Measurements from ENCODE around the gene PTPN2.

DNA sequence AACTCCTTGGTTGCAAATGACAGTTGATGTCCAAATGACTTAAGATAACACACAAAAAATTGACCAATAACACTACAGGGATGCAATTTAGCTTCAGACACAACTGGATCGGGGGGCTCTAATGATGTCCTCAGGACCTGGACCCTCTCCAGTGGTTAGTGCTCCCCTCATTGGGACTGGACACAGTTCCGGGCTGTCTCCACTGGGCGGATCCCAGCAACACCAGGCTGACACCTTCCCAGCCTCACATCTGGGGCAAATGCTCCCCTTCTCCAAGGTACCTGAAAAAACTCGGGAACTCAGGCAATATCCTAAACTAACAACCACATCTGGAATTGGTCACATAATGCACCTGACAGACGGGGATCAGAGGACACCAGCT, 132.5 kb downstream of the PTPN2 start:
- no peak for TF ChIP-seq EZH2 (IDR thresholded peaks at IDR 0.05; ENCODE audit: borderline replicate concordance, low read depth, low read length, severe bottlenecking)
- TF ChIP-seq, protein P1, sequence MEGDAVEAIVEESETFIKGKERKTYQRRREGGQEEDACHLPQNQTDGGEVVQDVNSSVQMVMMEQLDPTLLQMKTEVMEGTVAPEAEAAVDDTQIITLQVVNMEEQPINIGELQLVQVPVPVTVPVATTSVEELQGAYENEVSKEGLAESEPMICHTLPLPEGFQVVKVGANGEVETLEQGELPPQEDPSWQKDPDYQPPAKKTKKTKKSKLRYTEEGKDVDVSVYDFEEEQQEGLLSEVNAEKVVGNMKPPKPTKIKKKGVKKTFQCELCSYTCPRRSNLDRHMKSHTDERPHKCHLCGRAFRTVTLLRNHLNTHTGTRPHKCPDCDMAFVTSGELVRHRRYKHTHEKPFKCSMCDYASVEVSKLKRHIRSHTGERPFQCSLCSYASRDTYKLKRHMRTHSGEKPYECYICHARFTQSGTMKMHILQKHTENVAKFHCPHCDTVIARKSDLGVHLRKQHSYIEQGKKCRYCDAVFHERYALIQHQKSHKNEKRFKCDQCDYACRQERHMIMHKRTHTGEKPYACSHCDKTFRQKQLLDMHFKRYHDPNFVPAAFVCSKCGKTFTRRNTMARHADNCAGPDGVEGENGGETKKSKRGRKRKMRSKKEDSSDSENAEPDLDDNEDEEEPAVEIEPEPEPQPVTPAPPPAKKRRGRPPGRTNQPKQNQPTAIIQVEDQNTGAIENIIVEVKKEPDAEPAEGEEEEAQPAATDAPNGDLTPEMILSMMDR (IDR thresholded peaks at IDR 0.05; ENCODE audit: borderline replicate concordance, extremely low read depth, low read length, poor library complexity, severe bottlenecking): no peak
